Uterus (tissue), 4 donors: ENCODE results near the gene FGFR4. TPM values are rescaled to one million over a fixed set of nuclear protein-coding genes. Genes with fewer than 3 reads are reported as not detected.

Experiments used
- DNase-seq, 2 donors: peaks; one replicate each; pipeline ENCODE4 v3.0.0-alpha.2; 2019 to 2020
- H3K27ac ChIP-seq, 2 donors: fragments of 200-600 bp; sonication (generic); 1 replicate in 1 of 2; 2 replicates in 1 of 2; pipeline ENCODE4 v1.5.1; 2016 to 2018
- H3K27me3 ChIP-seq, 2 donors: fragments of 200-600 bp; sonication (generic); one replicate each; pipeline ENCODE4 v1.5.1; 2018 to 2019; ENCODE audit warnings: control low read depth in 1 of 2
- H3K36me3 ChIP-seq, 2 donors: fragments of 200-600 bp; sonication (generic); one replicate each; pipeline ENCODE4 v1.5.1; 2019; ENCODE audit warnings: control low read depth in 1 of 2
- H3K4me1 ChIP-seq, 2 donors: fragments of 200-600 bp; sonication (generic); one replicate each; pipeline ENCODE4 v1.5.1; 2018 to 2019; ENCODE audit warnings: control low read depth in 1 of 2
- H3K4me3 ChIP-seq, 2 donors: fragments of 200-600 bp; sonication (generic); 1 replicate in 1 of 2; 2 replicates in 1 of 2; pipeline ENCODE4 v1.5.1; 2018 to 2019; ENCODE audit warnings: mild to moderate bottlenecking in 1 of 2
- H3K9me3 ChIP-seq, 2 donors: fragments of 200-600 bp; sonication (generic); one replicate each; pipeline ENCODE4 v1.5.1; 2019; ENCODE audit warnings: control low read depth in 1 of 2
- CTCF ChIP-seq, 4 experiments: fragments of 200-600 bp in 2 of 4; fragments of 450-650 bp in 2 of 4; sonication (generic) in 2 of 4; IDR thresholded peaks; one replicate each; pipeline ENCODE4 v1.5.1; 2016 to 2019; ENCODE audit warnings: antibody characterized with exemption in 4 of 4, mild to moderate bottlenecking in 2 of 4, moderate library complexity in 1 of 4
- POLR2A ChIP-seq, 2 donors: fragments of 450-650 bp; IDR thresholded peaks; one replicate each; pipeline ENCODE4 v1.6.1; 2016; ENCODE audit warnings: antibody characterized with exemption in 2 of 2, mild to moderate bottlenecking in 1 of 2, moderate library complexity in 1 of 2
- intact Hi-C: fragments of 100-400 bp; cut with DNase I; formaldehyde crosslinking; loops from one replicate; pipeline ENCODE4 v1.15.1; 2023; ENCODE audit warnings: low total_unique reads
- total RNA-seq, 4 donors: library from RNA; depleted of rRNA in 3 of 4; stranded (reverse); fragments of >200 nt in 3 of 4; gene quantifications; one replicate each; pipeline versions ENCODE4 v1.1.0 to v1.2.4, GENCODE V29; 2014 to 2023
- donor health status: DM: yes; HTN: yes; CAD: no.

Gene FGFR4
- total RNA-seq, 4 donors from 2014 or later = under 0.01 to 18.8 (median 1.5) TPM

- peaks cover 16 to 22% of the 10 kb centered on the region in 2 donors for H3K4me1 ChIP-seq
Observed at GRCh38 chr5:177134697-177135225, 48.0 kb downstream of the FGFR4 start.

GRCh38 chr5:177140312-177140711 lies 53.6 kb downstream of the FGFR4 start:
- TF ChIP-seq CTCF (IDR thresholded peaks at IDR 0.05) (no peak), POLR2A (IDR thresholded peaks at IDR 0.05) (no peak)
- no peaks in the 10 kb centered on the region for H3K36me3 ChIP-seq
- H3K27me3 ChIP-seq = no peaks in the 10 kb centered on the region
- DNase-seq = no peak
- H3K4me1 ChIP-seq = peaks cover 9 to 24% of the 10 kb centered on the region in 2 donors
- H3K9me3 ChIP-seq = no peaks in the 10 kb centered on the region
- intact Hi-C loops = no loop called here
- H3K4me3 ChIP-seq = no peak overlapping the region
- H3K27ac ChIP-seq = no peak overlapping the region

More at GRCh38 chr5:177134697-177135225, 48.0 kb downstream of the FGFR4 start:
- no peaks in the 10 kb centered on the region for H3K36me3 ChIP-seq
- H3K9me3 ChIP-seq = no peaks in the 10 kb centered on the region
- no peak for DNase-seq
- no peaks in the 10 kb centered on the region for H3K27me3 ChIP-seq
- H3K27ac ChIP-seq = peak overlapping the region; percentile 92 to 99
- peak overlapping the region; percentile 63 to 64 for H3K4me3 ChIP-seq
- no peak for TF ChIP-seq POLR2A (IDR thresholded peaks at IDR 0.05)
- TF ChIP-seq CTCF (IDR thresholded peaks at IDR 0.05) = no peak
- intact Hi-C loops = no loop called here

GRCh38 chr5:177141496-177141895 lies 54.8 kb downstream of the FGFR4 start:
- DNase-seq = no peak
- Histone ChIP-seq H3K27ac (no peak overlapping the region), H3K4me1 (peaks cover 4 to 14% of the 10 kb centered on the region in 2 donors), H3K36me3 (no peaks in the 10 kb centered on the region), H3K9me3 (no peaks in the 10 kb centered on the region), H3K4me3 (no peak overlapping the region), H3K27me3 (no peaks in the 10 kb centered on the region)
- intact Hi-C loops = no loop called here
- TF ChIP-seq POLR2A (IDR thresholded peaks at IDR 0.05) (no peak), CTCF (IDR thresholded peaks at IDR 0.05) (no peak)

- H3K36me3 ChIP-seq = no peaks in the 10 kb centered on the region
- no peak overlapping the region for H3K4me3 ChIP-seq
- H3K4me1 ChIP-seq = peaks cover 0 to 8% of the 10 kb centered on the region in 2 donors
- intact Hi-C loops = no loop called here
- no peaks in the 10 kb centered on the region for H3K9me3 ChIP-seq
- no peak for TF ChIP-seq CTCF (IDR thresholded peaks at IDR 0.05)
- no peak for TF ChIP-seq POLR2A (IDR thresholded peaks at IDR 0.05)
- H3K27ac ChIP-seq = no peak overlapping the region
- H3K27me3 ChIP-seq = no peaks in the 10 kb centered on the region
- DNase-seq = no peak
Observed at GRCh38 chr5:177142098-177142611, 55.4 kb downstream of the FGFR4 start.

GRCh38 chr5:177142778-177143177 lies 56.1 kb downstream of the FGFR4 start:
- TF ChIP-seq CTCF (IDR thresholded peaks at IDR 0.05) (no peak), POLR2A (IDR thresholded peaks at IDR 0.05) (no peak)
- no peak for DNase-seq
- no peaks in the 10 kb centered on the region for H3K9me3 ChIP-seq
- no peak overlapping the region for H3K27ac ChIP-seq
- no peaks in the 10 kb centered on the region for H3K27me3 ChIP-seq
- no peaks in the 10 kb centered on the region for H3K36me3 ChIP-seq
- no peak overlapping the region for H3K4me3 ChIP-seq
- H3K4me1 ChIP-seq = peaks cover 0 to 6% of the 10 kb centered on the region in 2 donors
- intact Hi-C loops = no loop called here
